Right lobe of liver (tissue), 6 donors: Measurements from ENCODE around the gene MACROD2. TPM values are rescaled to one million over a fixed set of nuclear protein-coding genes. Genes with fewer than 3 reads are reported as not detected.

Experiments
- ATAC-seq, 4 donors: fragments of 200-7000 bp; cut with Tn5 transposase; one replicate each; pipeline ENCODE4 v1.9.1; 2020; ENCODE audit warnings: mild to moderate bottlenecking in 4 of 4, moderate library complexity in 4 of 4
- DNase-seq, 3 donors: peaks; one replicate each; pipeline ENCODE4 v3.0.0-alpha.2; 2020
- H3K27ac ChIP-seq, 3 donors: fragments of 200-600 bp; one replicate each; pipeline ENCODE4 v1.8.0; 2022
- H3K27me3 ChIP-seq, 2 donors: fragments of 200-600 bp; one replicate each; pipeline ENCODE4 v1.8.0; 2022
- H3K36me3 ChIP-seq, 4 donors: fragments of 200-600 bp; sonication (generic) in 1 of 4; one replicate each; pipeline versions ENCODE4 v1.5.1 to v1.8.0; 2017 to 2022; ENCODE audit warnings: control low read depth in 1 of 4
- H3K4me1 ChIP-seq, 4 donors: fragments of 200-600 bp; sonication (generic) in 1 of 4; one replicate each; pipeline versions ENCODE4 v1.5.1 to v1.8.0; 2017 to 2022; ENCODE audit warnings: control low read depth in 1 of 4
- H3K4me3 ChIP-seq, 3 donors: fragments of 200-600 bp; one replicate each; pipeline ENCODE4 v1.8.0; 2022
- H3K9me3 ChIP-seq, 4 donors: fragments of 200-600 bp; sonication (generic) in 1 of 4; one replicate each; pipeline versions ENCODE4 v1.5.1 to v1.8.0; 2017 to 2022; ENCODE audit warnings: control low read depth in 1 of 4
- CTCF ChIP-seq, 4 donors: fragments of 200-600 bp in 3 of 4; fragments of 450-650 bp in 1 of 4; IDR thresholded peaks; one replicate each; pipeline versions ENCODE4 v1.5.1 to v1.8.0; 2016 to 2022; ENCODE audit warnings: antibody characterized with exemption in 4 of 4, mild to moderate bottlenecking in 2 of 4
- POLR2A ChIP-seq: fragments of 450-650 bp; IDR thresholded peaks from one replicate; pipeline ENCODE4 v1.6.1; 2017; ENCODE audit warnings: antibody characterized with exemption, mild to moderate bottlenecking
- WGBS: methylation state at CpG from one replicate; pipeline ENCODE4 v1.1.6; 2018; ENCODE audit warnings: low coverage, low lambda C conversion rate; ENCODE audit not compliant: insufficient coverage; ENCODE audit errors: missing lambda C conversion rate; 5-methylcytosine and 5-hydroxymethylcytosine counted together
- intact Hi-C, 2 donors: fragments of 100-400 bp; cut with DNase I; formaldehyde crosslinking; loops; one replicate each; pipeline versions ENCODE4 v1.11.2 to v1.14.1; 2022
- total RNA-seq, 6 experiments: library from RNA; depleted of rRNA in 2 of 6; stranded (reverse); fragments of >200 nt in 2 of 6; fragmentation: NEBNext Ultra II Directional in 3 of 6; extraction: Animal tissue kit (Norgen Biotek cat#: 25700) in 3 of 6; gene quantifications; one replicate each; pipeline versions ENCODE4 v1.1.0 to v1.2.4, GENCODE V29; 2016 to 2023
- donor health status: DM: no; HTN: yes; CAD: no.
- donor health status: DM: no; HTN: no; CAD: no.
- donor health status: DM: no; HTN: no; CAD: no.
- donor health status: DM: no; HTN: yes; CAD: no.
- donor health status: DM: no; HTN: yes; CAD: no.

Gene MACROD2
- total RNA-seq, 6 experiments from 2014 or later: 1.2 to 5.5 (median 3.3) TPM

GRCh38 chr20:15836634-15837033 is 1841.3 kb downstream of the MACROD2 start:
- H3K36me3 ChIP-seq: no peaks in the 10 kb centered on the region
- ATAC-seq: no peak
- H3K27me3 ChIP-seq: no peaks in the 10 kb centered on the region
- 64% methylated on average over 2 of the region's 2 CpGs for WGBS
- DNase-seq: no peak
- no peak overlapping the region for H3K27ac ChIP-seq
- no peak for TF ChIP-seq CTCF (IDR thresholded peaks at IDR 0.05)
- TF ChIP-seq POLR2A: no peak
- no peak overlapping the region for H3K4me3 ChIP-seq
- no peaks in the 10 kb centered on the region for H3K4me1 ChIP-seq
- no peaks in the 10 kb centered on the region for H3K9me3 ChIP-seq
- intact Hi-C loops: no loop called here

GRCh38 chr20:15837563-15837962 is 1842.2 kb downstream of the MACROD2 start:
- WGBS: 84% methylated on average over 3 of the region's 3 CpGs
- H3K36me3 ChIP-seq: no peaks in the 10 kb centered on the region
- ATAC-seq (no peak), DNase-seq (no peak)
- H3K27me3 ChIP-seq: no peaks in the 10 kb centered on the region
- intact Hi-C loops: no loop called here
- no peak overlapping the region for H3K27ac ChIP-seq
- no peaks in the 10 kb centered on the region for H3K9me3 ChIP-seq
- H3K4me1 ChIP-seq: no peaks in the 10 kb centered on the region
- no peak overlapping the region for H3K4me3 ChIP-seq
- TF ChIP-seq CTCF (IDR thresholded peaks at IDR 0.05) (no peak), POLR2A (no peak)

DNA sequence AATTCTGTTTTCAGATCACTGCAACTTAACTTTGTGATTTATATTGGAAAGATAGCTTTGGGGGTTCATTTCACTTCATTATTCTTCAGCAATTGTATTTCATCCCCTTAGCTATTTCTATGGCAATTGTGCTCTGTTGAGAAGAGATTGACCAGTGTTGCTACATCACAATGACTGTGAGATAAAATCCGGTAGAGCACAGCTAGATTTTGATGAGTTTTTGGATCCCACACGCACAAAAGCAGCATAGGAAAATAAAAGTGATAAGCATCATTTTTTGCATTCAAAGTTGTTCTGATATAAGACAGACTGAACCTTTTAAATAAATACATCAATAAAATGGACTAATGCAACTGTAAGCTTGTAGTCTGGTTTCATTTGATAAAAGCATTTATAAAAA is 1843.2 kb downstream of the MACROD2 start:
- WGBS: 59% methylated on average over 2 of the region's 2 CpGs
- TF ChIP-seq POLR2A: no peak
- no peak for ATAC-seq
- Histone ChIP-seq H3K9me3 (no peaks in the 10 kb centered on the region), H3K27ac (no peak overlapping the region), H3K4me3 (no peak overlapping the region), H3K36me3 (no peaks in the 10 kb centered on the region), H3K27me3 (no peaks in the 10 kb centered on the region), H3K4me1 (no peaks in the 10 kb centered on the region)
- no peak for DNase-seq
- intact Hi-C loops: no loop called here

DNA sequence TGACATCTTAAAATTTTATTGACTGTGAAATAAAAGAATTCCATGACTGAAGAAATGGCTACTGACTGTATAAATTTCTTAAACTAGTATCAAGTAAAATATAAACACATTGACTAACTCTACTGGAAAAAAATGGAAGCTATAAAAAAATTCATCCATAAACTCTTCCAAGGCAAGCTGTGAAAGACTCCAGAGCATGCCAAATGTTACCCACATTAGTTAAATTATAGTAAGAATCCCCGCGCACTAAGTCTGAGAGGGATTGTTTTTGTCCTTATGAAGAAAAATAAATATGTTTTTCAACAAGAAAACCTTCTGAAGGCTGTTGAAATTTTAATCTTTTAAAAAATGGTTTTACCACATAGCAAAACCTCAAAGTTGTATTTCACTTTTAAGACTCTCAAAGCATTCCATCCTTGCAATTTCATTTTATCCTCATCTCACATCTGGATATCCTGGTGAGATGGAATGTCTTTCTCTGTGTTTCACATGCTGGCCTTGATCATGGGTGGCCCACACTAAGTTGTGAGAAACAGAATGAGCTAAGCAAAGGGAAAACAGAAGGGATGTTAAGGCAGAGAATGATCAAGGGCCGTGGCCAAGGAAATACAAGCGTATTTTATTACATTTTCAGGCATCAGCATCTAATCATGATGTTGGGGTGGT is 1845.5 kb downstream of the MACROD2 start:
- 54% methylated on average over 4 of the region's 4 CpGs for WGBS
- no peak for ATAC-seq

More for the DNA sequence above, 1845.5 kb downstream of the MACROD2 start:
- no peaks in the 10 kb centered on the region for H3K4me1 ChIP-seq
- H3K27me3 ChIP-seq: no peaks in the 10 kb centered on the region
- H3K36me3 ChIP-seq: no peaks in the 10 kb centered on the region
- intact Hi-C loops: no loop called here
- no peaks in the 10 kb centered on the region for H3K9me3 ChIP-seq
- no peak for DNase-seq
- no peak overlapping the region for H3K27ac ChIP-seq
- TF ChIP-seq CTCF (IDR thresholded peaks at IDR 0.05) (no peak), POLR2A (no peak)
- H3K4me3 ChIP-seq: no peak overlapping the region
